Kidney (tissue), 14 donors: ENCODE data around the gene ACO1. TPM values are rescaled to one million over a fixed set of nuclear protein-coding genes. Genes with fewer than 3 reads are reported as not detected.
"Not testable (repeated sequence)": the region's sequence is repeated elsewhere in the genome, so short reads cannot be mapped to it uniquely, and the experiment has no call there.

Source experiments
- DNase-seq, 5 donors: peaks; one replicate each; pipeline ENCODE4 v3.0.0-alpha.2; 2013 to 2020
- FAIRE-seq: peaks from 2 replicates; lab custom pipeline; 2012; peaks lifted over from hg19 to GRCh38; lab: Jason Lieb, UNC
- H3K27ac ChIP-seq, 2 donors: one replicate each; pipeline ENCODE4 v1.7.0; 2013; ENCODE audit warnings: low read depth in 2 of 2, low read length in 2 of 2, inconsistent platforms in 1 of 2
- H3K27me3 ChIP-seq: one replicate; pipeline ENCODE4 v1.7.1; 2013; ENCODE audit warnings: low read length, inconsistent platforms; ENCODE audit not compliant: control insufficient read depth, insufficient read depth
- H3K36me3 ChIP-seq, 3 donors: one replicate each; pipeline versions ENCODE4 v1.7.0 to v1.7.1; 2013; ENCODE audit warnings: low read length in 3 of 3, control low read depth in 1 of 3, inconsistent platforms in 1 of 3; ENCODE audit not compliant: insufficient read depth in 3 of 3, control insufficient read depth in 2 of 3
- H3K4me1 ChIP-seq, 3 donors: one replicate each; pipeline versions ENCODE4 v1.7.0 to v1.7.1; 2013; ENCODE audit warnings: low read length in 3 of 3, inconsistent platforms in 1 of 3, low read depth in 1 of 3; ENCODE audit not compliant: control insufficient read depth in 2 of 3, insufficient read depth in 2 of 3
- H3K4me3 ChIP-seq, 3 donors: one replicate each; pipeline versions ENCODE4 v1.7.0 to v1.8.1; 2013; ENCODE audit warnings: low read length in 3 of 3, control low read depth in 1 of 3, inconsistent platforms in 1 of 3
- H3K9ac ChIP-seq, 3 donors: one replicate each; pipeline versions ENCODE4 v1.7.0 to v1.7.1; 2013; ENCODE audit warnings: low read length in 3 of 3, control low read depth in 1 of 3, inconsistent platforms in 1 of 3
- H3K9me3 ChIP-seq, 3 donors: one replicate each; pipeline versions ENCODE4 v1.7.0 to v1.7.1; 2013; ENCODE audit warnings: low read length in 3 of 3, control low read depth in 1 of 3, inconsistent platforms in 1 of 3; ENCODE audit not compliant: control insufficient read depth in 2 of 3, insufficient read depth in 1 of 3
- intact Hi-C: fragments of 100-400 bp; cut with DNase I; formaldehyde crosslinking; loops from one replicate; pipeline ENCODE4 v1.11.1; 2022
- polyA plus RNA-seq: library from polyadenylated mRNA; stranded (reverse); fragments of 350-450 nt; fragmentation: Illumina TruSeq; extraction: RNeasy Lipid Tissue Mini Kit (QIAGEN cat#74804); gene quantifications from one replicate; pipeline ENCODE4 v1.2.3, GENCODE V29; 2014; ENCODE audit warnings: low read depth, low replicate concordance; ENCODE audit not compliant: insufficient read depth
- total RNA-seq: library from RNA; stranded (reverse); fragmentation: NEBNext Ultra II Directional; extraction: Animal tissue kit (Norgen Biotek cat#: 25700); gene quantifications from one replicate; pipeline ENCODE4 v1.2.1, GENCODE V29; 2021
- TF ChIP-seq, protein P1 (sequence below): IDR thresholded peaks from 3 replicates; pipeline ENCODE4 v1.5.1; 2012; ENCODE audit warnings: mild to moderate bottlenecking, moderate library complexity, borderline replicate concordance; ENCODE audit not compliant: insufficient read depth; ENCODE audit errors: extremely low read depth
- donor health status: control.
- donor health status: control.
- donor health status: control.
- donor health status: control.
- donor health status: control.
- donor health status: DM: yes; HTN: yes; CAD: no.
- donor health status: Normal renal cell carcinoma (clear cell type).

ACO1 gene
- total and polyA plus RNA-seq, 2 donors from 2014 or later = 36.8 to 70.5 TPM

DNA sequence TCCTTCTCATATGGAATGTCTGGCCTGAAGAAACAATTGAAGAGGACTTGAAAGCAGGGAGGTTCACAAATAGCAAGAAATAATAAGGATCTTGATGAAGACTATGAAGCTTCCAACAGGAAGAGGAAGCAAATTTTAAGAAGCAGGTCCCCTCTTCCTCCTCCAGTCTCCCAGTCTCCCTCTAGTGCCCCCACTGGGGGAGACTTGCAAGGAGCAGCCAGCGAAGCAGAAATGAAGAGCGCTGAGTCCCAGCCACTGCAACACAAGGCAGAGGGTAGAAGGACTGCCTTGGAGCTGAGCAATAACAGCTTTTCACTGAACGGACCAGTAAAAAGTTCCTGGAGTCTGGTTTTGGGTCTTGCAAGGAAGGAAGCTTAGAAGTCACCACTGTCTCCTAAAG is 32.6 kb upstream of the ACO1 start:
- H3K9me3 ChIP-seq = no peaks in the 10 kb centered on the region
- no peaks in the 10 kb centered on the region for H3K4me1 ChIP-seq
- TF ChIP-seq, protein P1, sequence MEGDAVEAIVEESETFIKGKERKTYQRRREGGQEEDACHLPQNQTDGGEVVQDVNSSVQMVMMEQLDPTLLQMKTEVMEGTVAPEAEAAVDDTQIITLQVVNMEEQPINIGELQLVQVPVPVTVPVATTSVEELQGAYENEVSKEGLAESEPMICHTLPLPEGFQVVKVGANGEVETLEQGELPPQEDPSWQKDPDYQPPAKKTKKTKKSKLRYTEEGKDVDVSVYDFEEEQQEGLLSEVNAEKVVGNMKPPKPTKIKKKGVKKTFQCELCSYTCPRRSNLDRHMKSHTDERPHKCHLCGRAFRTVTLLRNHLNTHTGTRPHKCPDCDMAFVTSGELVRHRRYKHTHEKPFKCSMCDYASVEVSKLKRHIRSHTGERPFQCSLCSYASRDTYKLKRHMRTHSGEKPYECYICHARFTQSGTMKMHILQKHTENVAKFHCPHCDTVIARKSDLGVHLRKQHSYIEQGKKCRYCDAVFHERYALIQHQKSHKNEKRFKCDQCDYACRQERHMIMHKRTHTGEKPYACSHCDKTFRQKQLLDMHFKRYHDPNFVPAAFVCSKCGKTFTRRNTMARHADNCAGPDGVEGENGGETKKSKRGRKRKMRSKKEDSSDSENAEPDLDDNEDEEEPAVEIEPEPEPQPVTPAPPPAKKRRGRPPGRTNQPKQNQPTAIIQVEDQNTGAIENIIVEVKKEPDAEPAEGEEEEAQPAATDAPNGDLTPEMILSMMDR = no peak
- intact Hi-C loops = no loop called here
- no peak overlapping the region for H3K9ac ChIP-seq
- H3K36me3 ChIP-seq = no peaks in the 10 kb centered on the region
- no peak overlapping the region for H3K4me3 ChIP-seq
- FAIRE-seq = no peak
- DNase-seq = peak in 2 of 5 donors; percentile 20 to 37
- no peak overlapping the region for H3K27ac ChIP-seq
- H3K27me3 ChIP-seq = no peaks in the 10 kb centered on the region

DNA sequence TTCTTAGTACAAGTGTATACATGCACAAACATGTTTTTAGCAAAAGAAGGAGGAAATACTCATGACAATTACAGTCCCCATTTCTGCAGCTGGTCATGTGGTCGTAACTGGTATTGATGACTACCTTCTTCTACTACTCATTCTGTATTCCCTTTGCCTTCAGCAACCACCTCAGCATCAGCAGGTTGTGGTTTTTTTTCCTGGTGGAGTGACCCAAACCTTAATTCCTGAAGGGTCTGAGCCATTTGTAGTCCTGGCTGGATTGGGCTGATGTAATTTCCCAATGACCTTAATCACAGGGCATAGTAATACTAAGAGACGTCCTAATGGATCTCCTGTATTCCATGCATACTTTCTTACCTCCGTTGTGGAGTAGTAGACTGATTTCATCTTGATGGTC is 31.0 kb upstream of the ACO1 start:
- not testable (repeated sequence) for H3K27me3 ChIP-seq, FAIRE-seq

DNA sequence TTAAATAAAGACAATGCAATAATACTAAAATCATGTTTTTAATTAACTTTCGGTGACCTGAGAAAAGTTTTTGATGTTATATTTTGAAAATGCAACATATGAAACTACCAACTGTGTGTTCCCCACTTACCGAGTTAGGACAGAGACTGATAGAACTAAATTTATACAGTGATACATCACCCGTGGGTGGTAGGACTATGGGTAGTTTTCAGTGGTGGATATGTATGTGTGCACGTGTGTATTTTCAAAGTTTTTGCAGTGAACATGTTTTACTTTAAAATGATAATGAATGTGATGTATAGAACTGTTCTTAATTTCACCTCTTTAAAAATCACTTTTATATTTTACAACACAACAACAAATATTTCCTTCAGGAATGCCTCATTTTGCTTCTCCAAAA is 25.0 kb upstream of the ACO1 start:
- Histone ChIP-seq H3K36me3 (no peaks in the 10 kb centered on the region), H3K9ac (no peak overlapping the region), H3K9me3 (no peaks in the 10 kb centered on the region), H3K4me3 (no peak overlapping the region), H3K4me1 (no peaks in the 10 kb centered on the region), H3K27me3 (no peaks in the 10 kb centered on the region), H3K27ac (no peak overlapping the region)
- intact Hi-C loops = no loop called here
- TF ChIP-seq, protein P1 = no peak
- DNase-seq (no peak), FAIRE-seq (no peak)

More for the DNA sequence above, 31.0 kb upstream of the ACO1 start:
- H3K36me3 ChIP-seq, H3K9ac ChIP-seq, H3K27ac ChIP-seq, DNase-seq, H3K9me3 ChIP-seq, H3K4me1 ChIP-seq, intact Hi-C loops, H3K4me3 ChIP-seq: not testable (repeated sequence)

DNA sequence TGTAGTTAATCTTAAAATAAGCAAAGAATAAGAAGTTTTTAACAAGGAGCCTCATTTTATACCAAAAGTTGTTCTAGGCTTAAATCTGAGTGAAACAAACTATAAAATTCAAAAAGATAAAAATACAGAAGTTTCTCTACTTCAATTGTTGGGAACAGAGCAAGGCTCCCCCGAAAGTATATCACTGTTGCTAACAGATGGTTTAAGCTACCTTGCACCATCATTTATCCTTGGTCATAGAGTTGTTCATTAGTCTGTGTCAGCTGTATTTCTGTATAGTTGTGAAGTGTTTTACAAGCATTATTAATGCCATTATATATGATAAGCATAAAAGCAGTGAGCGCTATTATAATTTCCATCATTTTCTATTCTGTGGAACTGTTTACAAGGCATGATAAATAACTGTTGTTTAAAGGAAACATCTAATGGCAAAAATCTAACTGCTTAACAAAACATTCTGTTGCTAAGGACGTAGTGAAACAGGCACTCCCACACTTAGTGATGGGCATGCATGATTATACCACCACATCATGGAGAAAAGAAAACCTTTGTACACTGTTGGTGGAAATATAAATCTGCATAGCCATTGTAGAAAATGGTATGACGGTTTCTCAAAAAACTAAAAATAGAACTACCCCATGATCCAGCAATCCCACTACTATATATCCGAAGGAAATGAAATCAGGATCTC is 23.3 kb upstream of the ACO1 start:
- TF ChIP-seq, protein P1 = no peak
- Histone ChIP-seq H3K9ac (no peak overlapping the region), H3K4me3 (no peak overlapping the region), H3K36me3 (no peaks in the 10 kb centered on the region), H3K4me1 (no peaks in the 10 kb centered on the region), H3K9me3 (no peaks in the 10 kb centered on the region), H3K27ac (no peak overlapping the region), H3K27me3 (no peaks in the 10 kb centered on the region)
- no peak for FAIRE-seq
- intact Hi-C loops = no loop called here
- peak in 1 of 5 donors; percentile 32 for DNase-seq
